Endothelial cell of umbilical vein (primary cell): ENCODE measurements around the gene C1orf105.

ENCODE experiments used
- EZH2 ChIP-seq: IDR thresholded peaks from 2 replicates; pipeline ENCODE4 v1.6.1; 2012; ENCODE audit warnings: borderline replicate concordance, low read depth, mild to moderate bottlenecking, moderate library complexity, low read length, inconsistent platforms; ENCODE audit not compliant: severe bottlenecking
- FOS ChIP-seq: IDR thresholded peaks from 2 replicates; pipeline ENCODE4 v1.6.1; 2011; ENCODE audit warnings: mild to moderate bottlenecking, low read length, moderate library complexity, borderline replicate concordance; ENCODE audit not compliant: insufficient read depth
- GATA2 ChIP-seq: IDR thresholded peaks from 2 replicates; pipeline ENCODE4 v1.7.0; 2011; ENCODE audit warnings: low read depth, mild to moderate bottlenecking, moderate library complexity, mixed read lengths, low read length; ENCODE audit not compliant: insufficient read length, insufficient read depth
- JUN ChIP-seq: IDR thresholded peaks from 2 replicates; pipeline ENCODE4 v1.6.1; 2011; ENCODE audit warnings: borderline replicate concordance, low read depth; ENCODE audit not compliant: insufficient read length, insufficient read depth
- MYC ChIP-seq: IDR thresholded peaks from one replicate; pipeline ENCODE4 v1.6.1; 2011; ENCODE audit warnings: mild to moderate bottlenecking, low read depth, low read length
- POLR2A ChIP-seq: IDR thresholded peaks from 2 replicates; pipeline ENCODE4 v1.6.1; 2012; ENCODE audit warnings: low read depth, mild to moderate bottlenecking, control low read depth, low read length
- POLR2AphosphoS5 ChIP-seq: IDR thresholded peaks from 2 replicates; pipeline ENCODE4 v1.6.1; 2012; ENCODE audit warnings: low read depth, mild to moderate bottlenecking, control low read depth, low read length, moderate library complexity; ENCODE audit not compliant: insufficient read depth
- TF ChIP-seq, protein P1 (sequence below), 2 donors: IDR thresholded peaks; 1 replicate in 1 of 2; 2 replicates in 1 of 2; pipeline ENCODE4 v1.5.1; 2011; ENCODE audit warnings: low read length in 2 of 2, mild to moderate bottlenecking in 2 of 2, moderate library complexity in 2 of 2, control low read depth in 1 of 2, inconsistent platforms in 1 of 2, low read depth in 1 of 2; ENCODE audit not compliant: insufficient read depth in 1 of 2; ENCODE audit errors: extremely low read depth in 1 of 2
- TF ChIP-seq, protein P2 (sequence below): IDR thresholded peaks from 2 replicates; pipeline ENCODE4 v1.6.1; 2011; ENCODE audit not compliant: insufficient read depth, insufficient read length

DNA sequence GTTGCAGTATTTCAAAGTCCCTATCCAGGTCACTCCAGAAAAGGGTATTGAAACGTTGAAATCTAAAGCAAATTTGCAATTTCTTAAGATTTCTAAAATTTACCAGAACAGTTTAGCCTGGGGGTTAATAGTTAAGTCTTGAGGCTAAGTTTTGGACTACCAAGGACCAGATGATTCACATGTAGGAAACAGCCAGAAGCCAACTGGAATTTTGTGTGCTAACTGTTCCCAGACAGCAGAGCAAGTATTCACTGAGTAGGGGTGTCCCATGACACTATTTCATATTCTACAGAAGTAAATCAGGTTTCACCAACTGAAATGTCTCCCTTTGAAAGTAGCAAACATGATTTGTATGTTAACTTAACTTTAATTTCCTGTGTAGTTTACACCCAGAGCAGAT lies 11.5 kb upstream of the C1orf105 start:
- TF ChIP-seq, protein P1, sequence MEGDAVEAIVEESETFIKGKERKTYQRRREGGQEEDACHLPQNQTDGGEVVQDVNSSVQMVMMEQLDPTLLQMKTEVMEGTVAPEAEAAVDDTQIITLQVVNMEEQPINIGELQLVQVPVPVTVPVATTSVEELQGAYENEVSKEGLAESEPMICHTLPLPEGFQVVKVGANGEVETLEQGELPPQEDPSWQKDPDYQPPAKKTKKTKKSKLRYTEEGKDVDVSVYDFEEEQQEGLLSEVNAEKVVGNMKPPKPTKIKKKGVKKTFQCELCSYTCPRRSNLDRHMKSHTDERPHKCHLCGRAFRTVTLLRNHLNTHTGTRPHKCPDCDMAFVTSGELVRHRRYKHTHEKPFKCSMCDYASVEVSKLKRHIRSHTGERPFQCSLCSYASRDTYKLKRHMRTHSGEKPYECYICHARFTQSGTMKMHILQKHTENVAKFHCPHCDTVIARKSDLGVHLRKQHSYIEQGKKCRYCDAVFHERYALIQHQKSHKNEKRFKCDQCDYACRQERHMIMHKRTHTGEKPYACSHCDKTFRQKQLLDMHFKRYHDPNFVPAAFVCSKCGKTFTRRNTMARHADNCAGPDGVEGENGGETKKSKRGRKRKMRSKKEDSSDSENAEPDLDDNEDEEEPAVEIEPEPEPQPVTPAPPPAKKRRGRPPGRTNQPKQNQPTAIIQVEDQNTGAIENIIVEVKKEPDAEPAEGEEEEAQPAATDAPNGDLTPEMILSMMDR (IDR thresholded peaks at IDR 0.05; ENCODE audit: extremely low read depth in 1 of 2, insufficient read depth in 1 of 2, low read depth in 1 of 2, low read length in 2 of 2): no peak
- no peak for TF ChIP-seq EZH2
- no peak for TF ChIP-seq GATA2
- TF ChIP-seq, protein P2, sequence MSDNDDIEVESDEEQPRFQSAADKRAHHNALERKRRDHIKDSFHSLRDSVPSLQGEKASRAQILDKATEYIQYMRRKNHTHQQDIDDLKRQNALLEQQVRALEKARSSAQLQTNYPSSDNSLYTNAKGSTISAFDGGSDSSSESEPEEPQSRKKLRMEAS: no peak
- TF ChIP-seq JUN: no peak
- TF ChIP-seq MYC: no peak
- TF ChIP-seq POLR2AphosphoS5: no peak
- TF ChIP-seq POLR2A: no peak
- TF ChIP-seq FOS: no peak
